Measurements from ENCODE around the gene ZFYVE21. TPM values are rescaled to one million over a fixed set of nuclear protein-coding genes. Genes with fewer than 3 reads are reported as not detected.

The ZFYVE21 gene
- 100 to 1,000 TPM in 3 of 4 donors, 10 to 100 TPM in 1; 78.7 to 175 (median 139) TPM for total RNA-seq

- no peak for TF ChIP-seq CTCF (IDR thresholded peaks at IDR 0.05; ENCODE audit: low read depth)
Observed at GRCh38 chr14:103715052-103716000, at the start of gene ZFYVE21, which contains the start of gene XRCC3. TSS of gene ZFYVE21 (plus strand) at chr14:103715810. CDS start at chr14:103715842, 32 bp downstream. TSS of gene XRCC3 (minus strand) at chr14:103715451. CDS start at chr14:103711087, 4,364 bp downstream.

- TF ChIP-seq CTCF (IDR thresholded peaks at IDR 0.05; ENCODE audit: low read depth): no peak
Observed at GRCh38 chr14:103667671-103668070, 47.9 kb upstream of the ZFYVE21 start.

GRCh38 chr14:103668117-103668516, 47.5 kb upstream of the ZFYVE21 start:
- no peak for TF ChIP-seq CTCF (IDR thresholded peaks at IDR 0.05; ENCODE audit: low read depth)

GRCh38 chr14:103669370-103669769, 46.2 kb upstream of the ZFYVE21 start:
- TF ChIP-seq CTCF (IDR thresholded peaks at IDR 0.05; ENCODE audit: low read depth): no peak

- no peak for TF ChIP-seq CTCF (IDR thresholded peaks at IDR 0.05; ENCODE audit: low read depth)
Observed at GRCh38 chr14:103671911-103672310, 43.7 kb upstream of the ZFYVE21 start.

- TF ChIP-seq CTCF (IDR thresholded peaks at IDR 0.05; ENCODE audit: low read depth): no peak
Observed at GRCh38 chr14:103675957-103676356, 39.7 kb upstream of the ZFYVE21 start.

GRCh38 chr14:103676881-103677675, 38.5 kb upstream of the ZFYVE21 start:
- TF ChIP-seq CTCF (IDR thresholded peaks at IDR 0.05; ENCODE audit: low read depth): no peak

Measured in subcutaneous adipose tissue (tissue), 4 donors.